Measurements from ENCODE around the gene GABRP. TPM values are rescaled to one million over a fixed set of nuclear protein-coding genes. Genes with fewer than 3 reads are reported as not detected.

Gene GABRP
- 2.8 TPM for polyA plus RNA-seq (2013, experiment 1 of 2)
- polyA plus RNA-seq (2013, experiment 2 of 2) = 2.9 TPM

DNA sequence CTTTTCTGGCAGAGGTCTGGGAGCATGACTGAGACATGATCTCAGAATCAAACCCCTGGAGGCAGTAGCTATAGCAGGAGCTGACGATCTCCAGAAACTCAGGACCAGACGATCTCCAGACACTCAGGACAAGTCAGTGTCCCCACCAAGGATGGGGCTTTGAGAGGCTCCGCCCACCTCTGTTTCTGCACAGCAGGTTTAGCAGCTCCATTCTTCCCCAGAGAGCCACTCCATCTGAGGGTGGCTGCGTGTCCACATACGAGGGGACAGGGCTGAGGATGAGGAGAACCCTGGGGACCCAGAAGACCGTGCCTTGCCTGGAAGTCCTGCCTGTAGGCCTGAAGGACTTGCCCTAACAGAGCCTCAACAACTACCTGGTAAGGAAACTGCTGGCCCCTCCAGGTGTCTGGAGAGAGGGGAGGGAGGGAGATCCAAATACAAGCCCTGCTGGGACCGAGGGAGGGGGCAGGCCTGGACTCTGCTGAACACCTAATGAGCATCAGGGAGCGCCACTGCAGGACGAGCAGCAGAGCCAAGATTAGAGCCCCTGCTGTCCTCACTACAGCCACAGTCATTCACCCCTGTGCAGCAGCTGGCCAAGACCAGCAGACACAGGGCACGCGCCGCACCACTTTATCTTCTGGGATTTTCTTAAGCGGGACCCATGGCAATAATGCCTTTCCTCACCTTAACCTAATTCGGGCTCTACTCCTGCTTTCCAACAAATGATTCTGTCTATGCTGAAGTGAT lies at the start of gene GABRP:
Gene GABRP, plus strand, starts transcription at position 228 of the 750 bp plus-strand sequence. CDS start 4,891 bp downstream, outside the sequence.
- Histone ChIP-seq H3K27me3 (ENCODE audit: insufficient read depth, low read length) (no peaks in the 10 kb centered on the region), H3K9me3 (ENCODE audit: insufficient read depth, low read depth, low read length) (no peaks in the 10 kb centered on the region), H3K36me3 (ENCODE audit: insufficient read depth, low read length) (no peaks in the 10 kb centered on the region), H3K4me3 (ENCODE audit: low read length) (no peak within 1 kb of the TSS), H3K27ac (ENCODE audit: low read depth, low read length) (no peak within 1 kb of the TSS), H3K9ac (ENCODE audit: low read depth, low read length) (no peak within 1 kb of the TSS), H3K4me1 (ENCODE audit: insufficient read depth, low read length) (no peaks in the 10 kb centered on the region; the same call in 1 of the 2 replicates)
- WGBS = 88% methylated on average over 14 of the region's 14 CpGs

DNA sequence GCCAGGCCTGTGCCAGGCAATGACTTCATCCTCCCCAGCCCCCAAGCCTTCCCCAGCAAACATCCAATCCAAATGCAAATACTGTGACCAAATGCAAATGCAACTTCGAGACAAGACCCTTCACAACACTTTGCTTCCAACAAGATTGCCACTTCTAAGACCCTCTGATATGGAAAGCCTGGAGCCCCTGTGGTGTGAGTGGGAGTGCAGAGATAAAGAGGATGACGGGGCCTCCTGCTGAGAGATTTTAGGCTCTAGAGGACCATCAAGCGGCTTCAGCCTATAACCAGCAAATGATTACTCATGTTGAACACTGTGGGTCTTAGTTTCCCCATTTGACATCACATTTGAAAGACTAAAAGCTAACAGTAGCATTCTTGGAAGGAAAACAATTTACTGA lies 46.6 kb upstream of the GABRP start:
- Histone ChIP-seq H3K9me3 (ENCODE audit: insufficient read depth, low read depth, low read length) (peaks cover 11% of the 10 kb centered on the region; the same call in 1 of the 2 replicates), H3K4me1 (ENCODE audit: insufficient read depth, low read length) (peaks cover 16% of the 10 kb centered on the region), H3K36me3 (ENCODE audit: insufficient read depth, low read length) (no peaks in the 10 kb centered on the region), H3K27me3 (ENCODE audit: insufficient read depth, low read length) (no peaks in the 10 kb centered on the region), H3K4me3 (ENCODE audit: low read length) (no peak overlapping the region), H3K27ac (ENCODE audit: low read depth, low read length) (no peak overlapping the region), H3K9ac (ENCODE audit: low read depth, low read length) (no peak overlapping the region)
- 28% methylated on average over 3 of the region's 3 CpGs for WGBS

- Histone ChIP-seq H3K4me1 (ENCODE audit: insufficient read depth, low read length) (peaks cover 16% of the 10 kb centered on the region), H3K36me3 (ENCODE audit: insufficient read depth, low read length) (no peaks in the 10 kb centered on the region), H3K4me3 (ENCODE audit: low read length) (no peak overlapping the region), H3K9me3 (ENCODE audit: insufficient read depth, low read depth, low read length) (peaks cover 11% of the 10 kb centered on the region; the same call in 1 of the 2 replicates), H3K27ac (ENCODE audit: low read depth, low read length) (no peak overlapping the region), H3K9ac (ENCODE audit: low read depth, low read length) (no peak overlapping the region), H3K27me3 (ENCODE audit: insufficient read depth, low read length) (no peaks in the 10 kb centered on the region)
- 100% methylated on average over 1 of the region's 1 CpG for WGBS
These were observed 45.9 kb upstream of the GABRP start for GRCh38 chr5:170737591-170737990.

- no peaks in the 10 kb centered on the region for H3K36me3 ChIP-seq (ENCODE audit: insufficient read depth, low read length)
- no peak overlapping the region for H3K9ac ChIP-seq (ENCODE audit: low read depth, low read length)
- H3K4me3 ChIP-seq (ENCODE audit: low read length) = no peak overlapping the region
- whole genome bisulfite sequencing = 46% methylated on average over 1 of the region's 3 CpGs
- no peak overlapping the region for H3K27ac ChIP-seq (ENCODE audit: low read depth, low read length)
- peaks cover 16% of the 10 kb centered on the region for H3K4me1 ChIP-seq (ENCODE audit: insufficient read depth, low read length)
- peaks cover 11% of the 10 kb centered on the region; the same call in 1 of the 2 replicates for H3K9me3 ChIP-seq (ENCODE audit: insufficient read depth, low read depth, low read length)
- peaks cover 4% of the 10 kb centered on the region; the same call in 1 of the 2 replicates for H3K27me3 ChIP-seq (ENCODE audit: insufficient read depth, low read length)
These were observed 44.7 kb upstream of the GABRP start for GRCh38 chr5:170738840-170739239.

DNA sequence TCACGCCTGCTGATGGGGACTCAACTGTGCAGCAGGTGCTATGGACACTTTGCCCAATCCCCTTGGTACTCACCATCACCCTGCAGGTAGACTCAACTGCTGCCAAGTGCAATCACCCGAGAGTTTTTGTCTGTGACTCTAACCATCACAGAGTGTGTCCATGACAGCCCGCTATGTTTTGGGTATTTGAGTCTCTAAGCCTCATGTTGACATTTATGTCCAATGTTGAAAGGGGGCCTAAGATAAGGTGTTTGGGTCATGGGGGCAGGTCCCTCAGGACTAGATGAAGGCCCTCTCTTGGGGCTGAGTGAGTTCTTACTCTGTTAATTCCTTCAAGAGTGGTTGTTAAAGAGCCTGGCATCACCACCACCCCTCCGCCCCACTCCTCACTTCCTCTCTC lies 44.1 kb upstream of the GABRP start:
- no peak overlapping the region for H3K4me3 ChIP-seq (ENCODE audit: low read length)
- H3K27me3 ChIP-seq (ENCODE audit: insufficient read depth, low read length) = peaks cover 6% of the 10 kb centered on the region; the same call in 1 of the 2 replicates
- H3K9ac ChIP-seq (ENCODE audit: low read depth, low read length) = no peak overlapping the region
- H3K4me1 ChIP-seq (ENCODE audit: insufficient read depth, low read length) = peaks cover 16% of the 10 kb centered on the region
- H3K9me3 ChIP-seq (ENCODE audit: insufficient read depth, low read depth, low read length) = peaks cover 11% of the 10 kb centered on the region; the same call in 1 of the 2 replicates
- H3K36me3 ChIP-seq (ENCODE audit: insufficient read depth, low read length) = no peaks in the 10 kb centered on the region
- WGBS = 89% methylated on average over 4 of the region's 4 CpGs
- H3K27ac ChIP-seq (ENCODE audit: low read depth, low read length) = no peak overlapping the region

- Histone ChIP-seq H3K4me3 (ENCODE audit: low read length) (no peak overlapping the region), H3K36me3 (ENCODE audit: insufficient read depth, low read length) (no peaks in the 10 kb centered on the region), H3K9ac (ENCODE audit: low read depth, low read length) (no peak overlapping the region), H3K27ac (ENCODE audit: low read depth, low read length) (no peak overlapping the region), H3K27me3 (ENCODE audit: insufficient read depth, low read length) (peaks cover 6% of the 10 kb centered on the region; the same call in 1 of the 2 replicates), H3K4me1 (ENCODE audit: insufficient read depth, low read length) (peaks cover 23% of the 10 kb centered on the region), H3K9me3 (ENCODE audit: insufficient read depth, low read depth, low read length) (peaks cover 2% of the 10 kb centered on the region; the same call in 1 of the 2 replicates)
- WGBS = 81% methylated on average over 3 of the region's 3 CpGs
These were observed 42.8 kb upstream of the GABRP start for GRCh38 chr5:170740551-170741205.

GRCh38 chr5:170741801-170742200 lies 41.7 kb upstream of the GABRP start:
- WGBS = 89% methylated on average over 8 of the region's 8 CpGs

GRCh38 chr5:170743876-170744212 lies 39.7 kb upstream of the GABRP start:
- Histone ChIP-seq H3K27ac (ENCODE audit: low read depth, low read length) (no peak overlapping the region), H3K9ac (ENCODE audit: low read depth, low read length) (no peak overlapping the region), H3K36me3 (ENCODE audit: insufficient read depth, low read length) (no peaks in the 10 kb centered on the region), H3K4me1 (ENCODE audit: insufficient read depth, low read length) (peaks cover 17% of the 10 kb centered on the region), H3K4me3 (ENCODE audit: low read length) (peak overlapping the region; percentile 39), H3K9me3 (ENCODE audit: insufficient read depth, low read depth, low read length) (no peaks in the 10 kb centered on the region), H3K27me3 (ENCODE audit: insufficient read depth, low read length) (peaks cover 6% of the 10 kb centered on the region; the same call in 1 of the 2 replicates)
- WGBS = 5% methylated on average over 12 of the region's 12 CpGs

More at GRCh38 chr5:170741801-170742200, 41.7 kb upstream of the GABRP start:
- H3K9ac ChIP-seq (ENCODE audit: low read depth, low read length) = no peak overlapping the region
- H3K9me3 ChIP-seq (ENCODE audit: insufficient read depth, low read depth, low read length) = no peaks in the 10 kb centered on the region
- H3K4me1 ChIP-seq (ENCODE audit: insufficient read depth, low read length) = peaks cover 26% of the 10 kb centered on the region
- H3K36me3 ChIP-seq (ENCODE audit: insufficient read depth, low read length) = no peaks in the 10 kb centered on the region
- H3K4me3 ChIP-seq (ENCODE audit: low read length) = no peak overlapping the region
- H3K27ac ChIP-seq (ENCODE audit: low read depth, low read length) = no peak overlapping the region
- peaks cover 6% of the 10 kb centered on the region; the same call in 1 of the 2 replicates for H3K27me3 ChIP-seq (ENCODE audit: insufficient read depth, low read length)

- Histone ChIP-seq H3K27ac (ENCODE audit: low read depth, low read length) (peak overlapping the region; percentile 71), H3K4me1 (ENCODE audit: insufficient read depth, low read length) (peaks cover 13% of the 10 kb centered on the region), H3K9ac (ENCODE audit: low read depth, low read length) (peak overlapping the region; percentile 48), H3K27me3 (ENCODE audit: insufficient read depth, low read length) (peaks cover 6% of the 10 kb centered on the region; the same call in 1 of the 2 replicates), H3K9me3 (ENCODE audit: insufficient read depth, low read depth, low read length) (no peaks in the 10 kb centered on the region), H3K36me3 (ENCODE audit: insufficient read depth, low read length) (no peaks in the 10 kb centered on the region), H3K4me3 (ENCODE audit: low read length) (no peak overlapping the region)
- WGBS = 38% methylated on average over 12 of the region's 12 CpGs
These were observed 37.9 kb upstream of the GABRP start for GRCh38 chr5:170745481-170746071.

DNA sequence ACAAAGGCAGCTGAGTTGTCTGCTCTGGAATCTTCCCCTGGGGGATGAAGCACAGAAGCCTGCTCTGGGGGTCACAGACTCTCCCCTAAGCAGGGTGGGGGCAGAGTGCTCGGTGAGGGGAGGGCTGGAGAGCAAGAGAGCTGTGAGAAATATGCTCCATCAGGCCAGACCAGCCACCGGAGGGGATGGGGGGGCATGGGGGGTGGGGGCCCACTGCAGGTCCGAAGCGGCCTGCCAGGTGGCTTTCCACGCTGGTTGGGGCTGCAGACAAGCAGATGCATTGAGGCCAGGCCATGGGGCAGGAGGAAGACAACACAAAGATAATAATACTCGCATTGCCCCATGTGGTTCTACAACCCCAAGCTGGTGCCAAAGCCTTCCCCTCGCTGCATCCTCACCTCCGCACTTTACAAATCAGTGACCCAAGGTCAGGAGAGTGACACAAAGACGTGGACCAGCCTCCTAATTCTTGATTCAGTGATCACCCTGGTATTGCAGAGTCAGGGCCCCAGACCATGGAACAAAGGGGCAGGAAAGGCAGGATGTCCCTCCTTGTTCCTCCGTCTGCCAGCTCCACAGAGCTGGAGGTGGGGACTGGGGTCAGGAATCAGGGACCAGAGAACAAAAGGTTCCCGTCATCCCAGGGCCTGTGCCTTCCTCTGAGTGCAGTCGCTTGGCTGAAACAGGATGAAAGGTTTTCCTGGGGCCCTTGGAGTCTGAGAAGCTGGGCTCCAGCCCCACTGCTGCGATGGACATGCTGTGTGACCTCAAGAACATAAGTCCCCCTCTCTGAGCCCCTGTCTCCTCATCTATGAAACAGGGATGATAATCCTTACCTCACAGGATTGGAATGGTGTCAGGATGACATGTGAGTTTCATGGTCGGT lies 37.2 kb upstream of the GABRP start:
- Histone ChIP-seq H3K36me3 (ENCODE audit: insufficient read depth, low read length) (no peaks in the 10 kb centered on the region), H3K4me3 (ENCODE audit: low read length) (no peak overlapping the region), H3K27ac (ENCODE audit: low read depth, low read length) (peak overlapping the region; percentile 71), H3K4me1 (ENCODE audit: insufficient read depth, low read length) (peaks cover 13% of the 10 kb centered on the region), H3K9ac (ENCODE audit: low read depth, low read length) (peak overlapping the region; percentile 49; the same call in 1 of the 2 replicates), H3K9me3 (ENCODE audit: insufficient read depth, low read depth, low read length) (no peaks in the 10 kb centered on the region), H3K27me3 (ENCODE audit: insufficient read depth, low read length) (peaks cover 6% of the 10 kb centered on the region; the same call in 1 of the 2 replicates)
- WGBS = 72% methylated on average over 14 of the region's 14 CpGs

All from HUES64 (cell line).